Loucy (cell line): ENCODE data around the gene CD7.

Source experiments
- CTCF ChIP-seq: fragments of 200-600 bp; sonication (generic); conservative IDR thresholded peaks from 2 replicates; pipeline ENCODE4 v1.5.1; 2014; ENCODE audit warnings: mild to moderate bottlenecking, antibody characterized with exemption, low read length
- EZH2phosphoT487 ChIP-seq: fragments of 200-600 bp; IDR thresholded peaks from 2 replicates; pipeline ENCODE4 v1.6.1; 2018; ENCODE audit warnings: antibody characterized with exemption, mild to moderate bottlenecking, moderate library complexity, borderline replicate concordance

GRCh38 chr17:82327757-82328140, 10.3 kb upstream of the CD7 start:
- TF ChIP-seq CTCF = no peak
- no peak for TF ChIP-seq EZH2phosphoT487
